AG20443 (cell line): ENCODE measurements around the gene ZP1.
"Not testable (repeated sequence)": the region's sequence is repeated elsewhere in the genome, so short reads cannot be mapped to it uniquely, and the experiment has no call there.

Experiments
- DNase-seq: peaks from one replicate; pipeline ENCODE4 v3.0.0; 2012; ENCODE audit warnings: low spot score, mixed read lengths

Gene ZP1

GRCh38 chr11:60866911-60867870 is at the start of gene ZP1:
Gene ZP1, plus strand, starts transcription at chr11:60867542. Its CDS starts 20 bp downstream, at chr11:60867562.
- no peak for DNase-seq

- no peak for DNase-seq
Observed at GRCh38 chr11:60818057-60818456, 49.3 kb upstream of the ZP1 start.

- no peak for DNase-seq
Observed at GRCh38 chr11:60821827-60822599, 45.3 kb upstream of the ZP1 start.

GRCh38 chr11:60823745-60824306 is 43.5 kb upstream of the ZP1 start:
- DNase-seq = not testable (repeated sequence)

- no peak for DNase-seq
Observed at GRCh38 chr11:60825118-60825517, 42.2 kb upstream of the ZP1 start.

- no peak for DNase-seq
Observed at GRCh38 chr11:60825790-60826189, 41.6 kb upstream of the ZP1 start.

- DNase-seq = no peak
Observed at GRCh38 chr11:60830478-60831142, 36.7 kb upstream of the ZP1 start.

GRCh38 chr11:60831143-60831500 is 36.2 kb upstream of the ZP1 start:
- peak; percentile 88 for DNase-seq

GRCh38 chr11:60831501-60832079 is 35.8 kb upstream of the ZP1 start:
- DNase-seq = no peak

- no peak for DNase-seq
Observed at GRCh38 chr11:60834742-60835533, 32.4 kb upstream of the ZP1 start.

- DNase-seq = no peak
Observed at GRCh38 chr11:60835534-60835846, 31.9 kb upstream of the ZP1 start.

- DNase-seq = no peak
Observed at GRCh38 chr11:60836866-60837515, 30.4 kb upstream of the ZP1 start.

GRCh38 chr11:60838132-60838531 is 29.2 kb upstream of the ZP1 start:
- DNase-seq = peak; percentile 61

GRCh38 chr11:60840470-60841430 is 26.6 kb upstream of the ZP1 start:
- peak; percentile 91 for DNase-seq

GRCh38 chr11:60841797-60842667 is 25.3 kb upstream of the ZP1 start, which contains the start of gene CCDC86:
Gene CCDC86, plus strand, starts transcription at chr11:60842113. Its CDS starts 12 bp downstream, at chr11:60842125.
- peak; percentile 100 for DNase-seq

- no peak for DNase-seq
Observed at GRCh38 chr11:60842668-60843600, 24.4 kb upstream of the ZP1 start.
